Lower lobe of right lung (tissue), 2 donors: ENCODE results near the gene SLC25A42. TPM values are rescaled to one million over a fixed set of nuclear protein-coding genes. Genes with fewer than 3 reads are reported as not detected.

Experiments used
- ATAC-seq, 2 donors: fragments of 200-7000 bp; cut with Tn5 transposase; one replicate each; pipeline ENCODE4 v1.9.1; 2020 to 2022; ENCODE audit warnings: mild to moderate bottlenecking in 2 of 2, moderate library complexity in 2 of 2
- DNase-seq: peaks from one replicate; pipeline ENCODE4 v3.0.0-alpha.2; 2020
- H3K27ac ChIP-seq: fragments of 200-600 bp; one replicate; pipeline ENCODE4 v1.8.0; 2022
- H3K27me3 ChIP-seq: fragments of 200-600 bp; one replicate; pipeline ENCODE4 v1.8.0; 2022; ENCODE audit warnings: low read depth
- H3K36me3 ChIP-seq: fragments of 200-600 bp; one replicate; pipeline ENCODE4 v1.8.0; 2022; ENCODE audit warnings: mild to moderate bottlenecking
- H3K4me1 ChIP-seq: fragments of 200-600 bp; one replicate; pipeline ENCODE4 v1.8.0; 2022
- H3K4me3 ChIP-seq: fragments of 200-600 bp; one replicate; pipeline ENCODE4 v1.8.0; 2022; ENCODE audit warnings: mild to moderate bottlenecking
- H3K9me3 ChIP-seq: fragments of 200-600 bp; one replicate; pipeline ENCODE4 v1.8.0; 2022
- intact Hi-C: fragments of 100-400 bp; cut with DNase I; formaldehyde crosslinking; loops from one replicate; pipeline ENCODE4 v1.11.0; 2022
- total RNA-seq: library from RNA; stranded (reverse); fragmentation: NEBNext Ultra II Directional; extraction: Animal tissue kit (Norgen Biotek cat#: 25700); gene quantifications from one replicate; pipeline ENCODE4 v1.2.1, GENCODE V29; 2021
- TF ChIP-seq, protein P1 (sequence below): fragments of 200-600 bp; IDR thresholded peaks from one replicate; pipeline ENCODE4 v1.8.0; 2022; ENCODE audit warnings: antibody characterized with exemption, mild to moderate bottlenecking
- donor health status: DM: no; HTN: yes; CAD: no; lungs with severe emphysema.

The SLC25A42 gene
- total RNA-seq, 1 donor from 2014 or later = 16.3 TPM

DNA sequence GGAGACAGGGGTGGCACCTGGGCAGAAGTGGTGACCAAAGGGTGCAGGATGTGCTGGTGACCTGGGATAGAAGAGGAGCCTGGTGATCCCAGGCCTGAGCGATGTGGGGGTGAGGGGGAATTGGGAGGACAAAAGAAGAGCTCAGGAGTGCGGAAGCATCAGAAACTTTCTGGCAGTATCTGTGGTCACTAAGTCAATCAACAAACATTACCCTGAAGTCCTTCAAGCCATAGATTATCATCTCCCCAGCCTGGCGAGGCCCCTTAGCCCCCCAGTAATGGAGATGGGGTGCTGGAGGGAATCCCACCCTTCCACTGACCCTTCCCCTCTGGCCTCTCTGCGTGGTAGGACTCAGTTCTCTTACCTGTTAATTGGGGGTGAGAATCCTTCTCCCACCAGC is 95.7 kb downstream of the SLC25A42 start:
- no peaks in the 10 kb centered on the region for H3K27me3 ChIP-seq
- DNase-seq (no peak), ATAC-seq (no peak)
- H3K4me1 ChIP-seq = no peaks in the 10 kb centered on the region
- H3K9me3 ChIP-seq = no peaks in the 10 kb centered on the region
- H3K27ac ChIP-seq = no peak overlapping the region
- no peak overlapping the region for H3K4me3 ChIP-seq
- no peaks in the 10 kb centered on the region for H3K36me3 ChIP-seq
- TF ChIP-seq, protein P1, sequence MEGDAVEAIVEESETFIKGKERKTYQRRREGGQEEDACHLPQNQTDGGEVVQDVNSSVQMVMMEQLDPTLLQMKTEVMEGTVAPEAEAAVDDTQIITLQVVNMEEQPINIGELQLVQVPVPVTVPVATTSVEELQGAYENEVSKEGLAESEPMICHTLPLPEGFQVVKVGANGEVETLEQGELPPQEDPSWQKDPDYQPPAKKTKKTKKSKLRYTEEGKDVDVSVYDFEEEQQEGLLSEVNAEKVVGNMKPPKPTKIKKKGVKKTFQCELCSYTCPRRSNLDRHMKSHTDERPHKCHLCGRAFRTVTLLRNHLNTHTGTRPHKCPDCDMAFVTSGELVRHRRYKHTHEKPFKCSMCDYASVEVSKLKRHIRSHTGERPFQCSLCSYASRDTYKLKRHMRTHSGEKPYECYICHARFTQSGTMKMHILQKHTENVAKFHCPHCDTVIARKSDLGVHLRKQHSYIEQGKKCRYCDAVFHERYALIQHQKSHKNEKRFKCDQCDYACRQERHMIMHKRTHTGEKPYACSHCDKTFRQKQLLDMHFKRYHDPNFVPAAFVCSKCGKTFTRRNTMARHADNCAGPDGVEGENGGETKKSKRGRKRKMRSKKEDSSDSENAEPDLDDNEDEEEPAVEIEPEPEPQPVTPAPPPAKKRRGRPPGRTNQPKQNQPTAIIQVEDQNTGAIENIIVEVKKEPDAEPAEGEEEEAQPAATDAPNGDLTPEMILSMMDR = no peak
- intact Hi-C loops = no loop called here

DNA sequence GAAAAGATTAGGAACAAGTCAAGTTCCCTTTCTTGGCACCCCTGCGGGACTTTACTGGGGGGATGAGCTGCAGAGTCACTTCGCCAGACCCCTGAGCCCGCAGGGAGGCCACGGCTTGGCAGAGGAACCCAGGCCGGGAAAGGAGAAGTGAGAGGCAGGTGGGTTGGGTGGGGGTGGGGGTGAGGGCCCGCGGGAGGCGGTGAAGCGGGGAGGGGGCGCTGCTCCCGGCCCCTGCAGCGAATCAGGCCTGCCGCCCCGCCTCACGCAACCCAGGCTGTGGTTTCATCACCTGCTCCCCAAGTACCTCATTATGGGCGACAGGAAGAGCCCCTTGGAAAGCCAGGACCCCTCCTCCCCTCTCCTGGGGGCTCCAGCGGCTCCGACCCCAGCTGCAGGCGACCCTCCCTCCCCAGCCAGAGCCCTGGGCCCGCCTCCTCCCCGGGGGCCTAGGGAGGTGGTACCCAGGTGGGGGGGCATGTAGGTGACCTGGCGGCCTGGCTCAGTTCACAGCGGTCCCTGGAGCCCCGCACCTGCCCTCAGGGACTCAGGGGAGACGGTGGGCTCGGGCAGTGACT is 96.8 kb downstream of the SLC25A42 start:
- H3K9me3 ChIP-seq = no peaks in the 10 kb centered on the region
- H3K4me3 ChIP-seq = no peak overlapping the region
- H3K36me3 ChIP-seq = no peaks in the 10 kb centered on the region
- intact Hi-C loops = no loop called here
- TF ChIP-seq, protein P1 = no peak
- no peaks in the 10 kb centered on the region for H3K27me3 ChIP-seq
- no peak for ATAC-seq
- H3K4me1 ChIP-seq = no peaks in the 10 kb centered on the region
- DNase-seq = no peak
- H3K27ac ChIP-seq = no peak overlapping the region

DNA sequence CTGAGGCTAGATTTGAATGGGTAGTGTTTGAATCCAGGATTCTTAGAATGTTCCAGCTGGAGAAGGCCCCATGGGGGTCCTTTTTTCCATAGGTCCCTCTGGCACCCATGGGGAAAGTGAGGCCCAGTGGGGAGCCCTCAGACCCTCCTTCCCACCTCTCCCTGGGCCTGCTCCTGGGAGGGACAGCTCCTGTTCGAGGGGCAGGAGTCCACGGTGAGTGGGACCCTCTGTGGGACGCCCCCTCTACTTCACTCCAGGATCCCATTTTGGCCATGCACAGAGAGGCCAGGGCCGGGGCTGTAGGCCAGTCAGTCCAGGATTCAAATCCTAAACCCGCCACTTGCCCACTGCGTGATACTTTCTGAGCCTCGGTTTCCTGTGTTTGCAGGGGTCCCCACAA is 98.7 kb downstream of the SLC25A42 start:
- ATAC-seq (no peak), DNase-seq (no peak)
- Histone ChIP-seq H3K36me3 (no peaks in the 10 kb centered on the region), H3K9me3 (no peaks in the 10 kb centered on the region), H3K4me3 (no peak overlapping the region), H3K27ac (no peak overlapping the region), H3K27me3 (no peaks in the 10 kb centered on the region), H3K4me1 (no peaks in the 10 kb centered on the region)
- TF ChIP-seq, protein P1 = no peak
- intact Hi-C loops = no loop called here

Other genes starting within 250 kb of the SLC25A42 start
- gene UPF1, start 232.0 kb upstream of the SLC25A42 start, total RNA-seq = 75.8 TPM
- gene CERS1, start 167.8 kb upstream of the SLC25A42 start, total RNA-seq = not detected
- 145 TPM for gene COPE, start 144.6 kb upstream of the SLC25A42 start, total RNA-seq
- 32.2 TPM for gene DDX49, start 144.3 kb upstream of the SLC25A42 start, total RNA-seq
- 20.5 TPM for gene HOMER3, start 122.8 kb upstream of the SLC25A42 start, total RNA-seq
- gene SUGP2, start 30.5 kb upstream of the SLC25A42 start, total RNA-seq = 72.6 TPM
- 20.2 TPM for gene ARMC6, start 30.4 kb upstream of the SLC25A42 start, total RNA-seq
- gene TMEM161A, start 74.5 kb downstream of the SLC25A42 start, total RNA-seq = 28.1 TPM
- gene MEF2B, start 106.3 kb downstream of the SLC25A42 start, total RNA-seq = 2.7 TPM
- 29.4 TPM for gene BORCS8, start 128.2 kb downstream of the SLC25A42 start, total RNA-seq
- gene RFXANK, start 128.3 kb downstream of the SLC25A42 start, total RNA-seq = 67.0 TPM
- gene NR2C2AP, start 139.4 kb downstream of the SLC25A42 start, total RNA-seq = 12.9 TPM
- not detected for gene NCAN, start 148.0 kb downstream of the SLC25A42 start, total RNA-seq
- gene TM6SF2, start 209.3 kb downstream of the SLC25A42 start, total RNA-seq = 0.65 TPM